Suprapubic skin (tissue), 4 donors: ENCODE results near the gene CSMD2. TPM values are rescaled to one million over a fixed set of nuclear protein-coding genes. Genes with fewer than 3 reads are reported as not detected.

ENCODE experiments used
- DNase-seq, 2 donors: peaks; one replicate each; pipeline ENCODE4 v3.0.0-alpha.2; 2019; ENCODE audit warnings: low spot score in 2 of 2
- H3K27ac ChIP-seq: fragments of 200-600 bp; sonication (generic); one replicate; pipeline ENCODE4 v1.5.1; 2019
- H3K27me3 ChIP-seq: fragments of 200-600 bp; sonication (generic); one replicate; pipeline ENCODE4 v1.5.1; 2019
- H3K36me3 ChIP-seq: fragments of 200-600 bp; sonication (generic); one replicate; pipeline ENCODE4 v1.5.1; 2019
- H3K4me1 ChIP-seq: fragments of 200-600 bp; sonication (generic); one replicate; pipeline ENCODE4 v1.5.1; 2019
- H3K4me3 ChIP-seq: fragments of 200-600 bp; sonication (generic); one replicate; pipeline ENCODE4 v1.5.1; 2019; ENCODE audit warnings: mild to moderate bottlenecking
- H3K9me3 ChIP-seq: fragments of 200-600 bp; sonication (generic); one replicate; pipeline ENCODE4 v1.5.1; 2019
- EP300 ChIP-seq: sonication (generic); formaldehyde crosslinking; IDR thresholded peaks from one replicate; pipeline ENCODE4 v1.6.1; 2017; ENCODE audit warnings: antibody characterized with exemption
- POLR2A ChIP-seq, 2 donors: fragments of 450-650 bp; IDR thresholded peaks; one replicate each; pipeline ENCODE4 v1.6.1; 2017; ENCODE audit warnings: antibody characterized with exemption in 2 of 2, mild to moderate bottlenecking in 2 of 2, moderate library complexity in 2 of 2
- POLR2AphosphoS5 ChIP-seq, 3 donors: sonication (generic); formaldehyde crosslinking; IDR thresholded peaks; one replicate each; pipeline ENCODE4 v1.6.1; 2017; ENCODE audit warnings: antibody characterized with exemption in 3 of 3
- WGBS: methylation state at CpG from one replicate; pipeline ENCODE4 v1.1.5; 2018; 5-methylcytosine and 5-hydroxymethylcytosine counted together
- total RNA-seq, 4 donors: library from RNA; depleted of rRNA; stranded (reverse); fragments of >200 nt; gene quantifications; one replicate each; pipeline ENCODE4 v1.1.0, GENCODE V29; 2016
- TF ChIP-seq, protein P1 (sequence below), 2 donors: fragments of 200-600 bp in 1 of 2; fragments of 450-650 bp in 1 of 2; sonication (generic) in 1 of 2; IDR thresholded peaks; one replicate each; pipeline ENCODE4 v1.5.1; 2016 to 2019; ENCODE audit warnings: antibody characterized with exemption in 2 of 2, mild to moderate bottlenecking in 1 of 2, moderate library complexity in 1 of 2

The CSMD2 gene
- total RNA-seq, 4 donors from 2014 or later, result 0.08 to 0.55 (median 0.13) TPM

DNA sequence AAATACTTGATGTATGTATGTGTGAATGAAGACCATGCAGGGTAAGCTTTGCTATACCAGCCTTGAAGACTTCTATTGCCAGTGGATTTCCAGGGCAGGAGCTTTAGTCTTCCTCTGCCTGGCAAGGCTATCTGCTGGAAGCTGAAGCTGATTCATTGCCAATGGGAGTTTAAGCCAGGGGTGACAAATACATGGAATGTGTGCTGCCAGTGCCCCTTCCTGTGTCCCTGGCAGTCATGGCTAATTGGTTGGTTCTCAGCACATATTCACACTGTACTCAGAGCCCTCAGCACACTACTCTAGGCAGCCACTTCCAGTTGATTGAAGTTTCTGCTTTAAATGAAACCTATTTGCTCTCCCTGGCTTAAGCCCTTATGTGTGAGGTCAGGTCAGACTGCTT is 691.1 kb downstream of the CSMD2 start:
- Histone ChIP-seq H3K36me3 (no peaks in the 10 kb centered on the region), H3K9me3 (no peaks in the 10 kb centered on the region), H3K27ac (no peak overlapping the region), H3K27me3 (no peaks in the 10 kb centered on the region), H3K4me1 (peaks cover 36% of the 10 kb centered on the region), H3K4me3 (no peak overlapping the region)
- TF ChIP-seq, protein P1, sequence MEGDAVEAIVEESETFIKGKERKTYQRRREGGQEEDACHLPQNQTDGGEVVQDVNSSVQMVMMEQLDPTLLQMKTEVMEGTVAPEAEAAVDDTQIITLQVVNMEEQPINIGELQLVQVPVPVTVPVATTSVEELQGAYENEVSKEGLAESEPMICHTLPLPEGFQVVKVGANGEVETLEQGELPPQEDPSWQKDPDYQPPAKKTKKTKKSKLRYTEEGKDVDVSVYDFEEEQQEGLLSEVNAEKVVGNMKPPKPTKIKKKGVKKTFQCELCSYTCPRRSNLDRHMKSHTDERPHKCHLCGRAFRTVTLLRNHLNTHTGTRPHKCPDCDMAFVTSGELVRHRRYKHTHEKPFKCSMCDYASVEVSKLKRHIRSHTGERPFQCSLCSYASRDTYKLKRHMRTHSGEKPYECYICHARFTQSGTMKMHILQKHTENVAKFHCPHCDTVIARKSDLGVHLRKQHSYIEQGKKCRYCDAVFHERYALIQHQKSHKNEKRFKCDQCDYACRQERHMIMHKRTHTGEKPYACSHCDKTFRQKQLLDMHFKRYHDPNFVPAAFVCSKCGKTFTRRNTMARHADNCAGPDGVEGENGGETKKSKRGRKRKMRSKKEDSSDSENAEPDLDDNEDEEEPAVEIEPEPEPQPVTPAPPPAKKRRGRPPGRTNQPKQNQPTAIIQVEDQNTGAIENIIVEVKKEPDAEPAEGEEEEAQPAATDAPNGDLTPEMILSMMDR (IDR thresholded peaks at IDR 0.05), result no peak
- TF ChIP-seq EP300 (no peak), POLR2A (IDR thresholded peaks at IDR 0.05) (no peak), POLR2AphosphoS5 (IDR thresholded peaks at IDR 0.05) (no peak)
- DNase-seq, result no peak

DNA sequence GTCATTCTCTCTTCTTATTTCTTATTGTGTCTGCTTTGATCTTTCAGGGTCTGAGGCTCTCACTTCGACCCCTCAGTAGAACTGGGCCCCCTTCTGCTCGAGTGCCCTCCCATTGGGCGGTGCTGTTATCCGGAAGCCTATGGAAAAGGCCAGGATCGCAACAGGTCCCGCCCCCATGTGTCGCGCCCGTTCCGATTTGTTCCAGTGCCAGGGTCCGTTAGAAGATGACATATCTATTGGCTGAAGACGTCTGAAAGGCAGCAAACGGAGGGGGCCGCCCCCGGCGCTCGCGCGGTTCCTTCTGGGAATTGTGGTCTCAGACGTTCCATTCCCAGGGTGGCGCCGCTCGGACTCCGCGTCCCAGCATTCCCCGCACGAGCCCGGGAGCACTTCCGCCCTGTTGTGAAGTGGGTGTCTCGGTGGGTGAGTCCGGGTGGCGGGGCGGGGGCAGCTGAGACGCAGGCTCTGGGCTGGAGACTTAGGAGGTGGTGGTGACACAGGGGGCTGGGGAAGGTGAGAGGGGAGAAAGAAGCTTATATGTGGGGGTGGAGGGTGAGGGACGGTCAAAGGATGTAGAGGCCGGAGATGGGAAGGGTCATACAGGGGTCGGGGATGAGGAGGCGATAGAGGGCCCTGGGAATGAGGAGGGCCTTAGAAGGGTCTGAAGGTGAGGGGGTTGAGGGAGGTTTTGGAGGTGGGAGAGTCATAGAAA is 692.6 kb downstream of the CSMD2 start, which contains the start of gene ZSCAN20:
TSS of gene ZSCAN20 (plus strand) at position 377 of the 712 bp plus-strand sequence. CDS start 6,644 bp downstream, outside the sequence.
- peaks cover 36% of the 10 kb centered on the region for H3K4me1 ChIP-seq
- H3K36me3 ChIP-seq, result no peaks in the 10 kb centered on the region
- TF ChIP-seq POLR2A (IDR thresholded peaks at IDR 0.05), result no peak
- TF ChIP-seq POLR2AphosphoS5 (IDR thresholded peaks at IDR 0.05), result peak in 2 of 3 donors; percentile 11 to 54
- DNase-seq, result peak; percentile 99
- peak within 1 kb of the TSS; percentile 50 for H3K4me3 ChIP-seq
- 1% methylated on average over 38 of the region's 38 CpGs for WGBS
- no peaks in the 10 kb centered on the region for H3K27me3 ChIP-seq
- no peaks in the 10 kb centered on the region for H3K9me3 ChIP-seq
- H3K27ac ChIP-seq, result peak within 1 kb of the TSS; percentile 6

DNA sequence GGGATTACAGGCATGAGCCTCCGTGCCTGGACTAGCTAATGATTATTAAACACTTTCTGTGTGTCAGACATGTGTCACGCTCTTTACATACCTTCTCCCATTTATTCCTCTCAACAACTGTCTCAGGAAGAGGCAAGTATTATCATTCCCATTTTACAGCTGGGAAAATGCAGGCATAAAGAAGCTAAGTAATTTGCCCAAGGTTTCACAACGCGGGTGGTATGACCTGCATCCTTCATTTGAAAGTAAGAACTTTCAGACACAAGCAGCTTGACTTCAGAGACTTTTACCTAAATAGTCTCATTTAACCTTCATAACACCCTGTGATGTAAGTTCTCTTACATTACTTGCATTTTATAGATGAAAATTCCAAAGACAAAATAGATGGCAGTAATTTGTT is 693.6 kb downstream of the CSMD2 start:
- no peak for DNase-seq
- no peaks in the 10 kb centered on the region for H3K9me3 ChIP-seq
- H3K27me3 ChIP-seq, result no peaks in the 10 kb centered on the region
- peaks cover 36% of the 10 kb centered on the region for H3K4me1 ChIP-seq
- H3K36me3 ChIP-seq, result no peaks in the 10 kb centered on the region
- H3K27ac ChIP-seq, result no peak overlapping the region
- WGBS, result 89% methylated on average over 4 of the region's 4 CpGs
- H3K4me3 ChIP-seq, result peak overlapping the region; percentile 50
- TF ChIP-seq EP300, result no peak
- TF ChIP-seq, protein P1 (IDR thresholded peaks at IDR 0.05), result no peak
- TF ChIP-seq POLR2AphosphoS5 (IDR thresholded peaks at IDR 0.05), result no peak
- no peak for TF ChIP-seq POLR2A (IDR thresholded peaks at IDR 0.05)

DNA sequence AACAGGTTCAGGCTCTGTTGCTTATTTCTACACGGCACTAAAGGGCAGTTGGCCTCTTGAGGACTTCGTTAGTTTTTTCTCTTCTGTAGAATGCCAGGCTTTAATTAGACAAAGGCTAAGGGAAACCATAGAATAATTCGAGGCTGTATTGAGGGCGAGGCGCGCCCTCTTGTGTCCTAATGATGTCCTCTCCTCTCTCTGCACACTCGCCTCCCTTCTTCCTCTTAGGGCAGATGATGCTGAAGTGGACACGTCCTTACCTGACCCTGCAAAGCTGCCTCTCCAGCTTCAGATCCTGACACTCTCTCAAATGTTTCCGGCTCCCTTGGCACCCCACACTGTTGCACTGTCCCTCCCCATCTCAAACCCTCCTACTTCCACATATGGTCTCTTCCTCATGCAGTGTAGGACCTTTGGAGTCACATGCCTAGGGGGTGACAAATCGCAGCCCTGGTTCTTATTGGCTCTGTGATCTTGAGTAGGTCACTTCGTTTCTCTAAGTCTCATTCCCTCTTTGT is 694.5 kb downstream of the CSMD2 start:
- 3% methylated on average over 11 of the region's 11 CpGs for WGBS

DNA sequence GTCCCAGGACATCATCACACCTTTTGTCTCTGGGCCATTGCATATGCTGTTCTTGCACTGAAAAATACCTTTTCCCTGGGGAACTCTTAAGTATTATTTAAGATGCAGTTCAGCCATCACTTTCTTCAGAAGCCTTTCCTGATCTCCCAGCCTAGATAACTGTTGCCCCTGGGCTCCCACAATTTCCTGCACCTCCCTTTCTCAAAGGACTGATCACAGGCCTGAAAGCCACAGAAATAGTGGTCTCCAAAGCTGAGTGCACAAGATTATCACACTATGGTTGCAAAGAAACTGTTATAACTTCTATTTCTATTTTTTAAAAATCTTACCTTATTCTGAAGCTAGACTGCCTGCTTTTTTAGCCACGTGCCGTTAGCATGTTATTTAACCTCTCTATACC is 695.3 kb downstream of the CSMD2 start:
- H3K4me1 ChIP-seq, result peaks cover 36% of the 10 kb centered on the region
- no peak overlapping the region for H3K27ac ChIP-seq
- no peak for DNase-seq

More for the DNA sequence above, 694.5 kb downstream of the CSMD2 start:
- Histone ChIP-seq H3K36me3 (no peaks in the 10 kb centered on the region), H3K27ac (peak overlapping the region; percentile 8), H3K4me3 (no peak overlapping the region), H3K4me1 (peaks cover 36% of the 10 kb centered on the region), H3K27me3 (no peaks in the 10 kb centered on the region), H3K9me3 (no peaks in the 10 kb centered on the region)
- DNase-seq, result peak; percentile 74 to 85
- TF ChIP-seq EP300 (no peak), POLR2A (IDR thresholded peaks at IDR 0.05) (no peak), POLR2AphosphoS5 (IDR thresholded peaks at IDR 0.05) (no peak)
- TF ChIP-seq, protein P1 (IDR thresholded peaks at IDR 0.05), result peak; percentile 53 to 85

More for the DNA sequence above, 695.3 kb downstream of the CSMD2 start:
- TF ChIP-seq POLR2AphosphoS5 (IDR thresholded peaks at IDR 0.05) (no peak), EP300 (no peak), POLR2A (IDR thresholded peaks at IDR 0.05) (no peak)
- TF ChIP-seq, protein P1 (IDR thresholded peaks at IDR 0.05), result no peak
- H3K27me3 ChIP-seq, result no peaks in the 10 kb centered on the region
- 93% methylated on average over 2 of the region's 2 CpGs for WGBS
- no peaks in the 10 kb centered on the region for H3K36me3 ChIP-seq
- no peak overlapping the region for H3K4me3 ChIP-seq
- no peaks in the 10 kb centered on the region for H3K9me3 ChIP-seq
